HUES48 (cell line): ENCODE results near the gene TMEM204.
"Not testable (repeated sequence)": the region's sequence is repeated elsewhere in the genome, so short reads cannot be mapped to it uniquely, and the experiment has no call there.

ENCODE experiments used
- H3K27ac ChIP-seq: one replicate; pipeline ENCODE4 v1.7.0; 2013; ENCODE audit warnings: low read depth, low read length, inconsistent platforms
- H3K27me3 ChIP-seq: 2 replicates; pipeline ENCODE4 v1.6.1; 2013; ENCODE audit warnings: mild to moderate bottlenecking, low read length; ENCODE audit not compliant: control insufficient read depth, insufficient read depth
- H3K36me3 ChIP-seq: 2 replicates; pipeline ENCODE4 v1.6.1; 2013; ENCODE audit warnings: low read length; ENCODE audit not compliant: control insufficient read depth, insufficient read depth
- H3K4me1 ChIP-seq: 2 replicates; pipeline ENCODE4 v1.6.1; 2013; ENCODE audit warnings: mild to moderate bottlenecking, low read length; ENCODE audit not compliant: control insufficient read depth, insufficient read depth
- H3K4me3 ChIP-seq: 2 replicates; pipeline ENCODE4 v1.5.1; 2013; ENCODE audit warnings: mild to moderate bottlenecking, low read depth, low read length
- H3K9ac ChIP-seq: 2 replicates; pipeline ENCODE4 v1.6.1; 2013; ENCODE audit warnings: mild to moderate bottlenecking, low read depth, low read length, moderate library complexity
- H3K9me3 ChIP-seq: 2 replicates; pipeline ENCODE4 v1.6.1; 2013; ENCODE audit warnings: low read length; ENCODE audit not compliant: control insufficient read depth, insufficient read depth

TMEM204 gene

DNA sequence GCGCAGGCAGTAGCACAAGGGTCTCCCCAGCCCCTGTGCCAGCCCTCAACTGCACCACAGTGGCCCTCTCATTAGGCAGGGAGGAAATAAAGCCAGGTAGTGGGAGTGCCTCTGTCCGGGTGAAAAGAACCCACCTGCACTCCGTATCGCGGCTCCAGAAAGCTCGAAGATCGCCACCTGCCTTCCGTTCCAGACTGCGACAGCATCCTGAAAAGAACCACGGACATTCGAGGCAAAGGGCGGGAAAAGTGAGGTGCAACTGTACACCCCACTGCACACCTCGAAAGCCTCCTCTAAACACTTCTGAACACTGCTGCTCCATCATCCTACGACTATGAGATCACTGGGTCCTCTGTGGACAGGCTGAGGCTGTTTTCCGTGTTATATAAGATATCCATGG, 49.7 kb downstream of the TMEM204 start:
- Histone ChIP-seq H3K9ac (no peak overlapping the region), H3K36me3 (peaks cover 57% of the 10 kb centered on the region), H3K27ac (no peak overlapping the region), H3K4me1 (no peaks in the 10 kb centered on the region), H3K9me3 (no peaks in the 10 kb centered on the region), H3K27me3 (no peaks in the 10 kb centered on the region), H3K4me3 (no peak overlapping the region)

DNA sequence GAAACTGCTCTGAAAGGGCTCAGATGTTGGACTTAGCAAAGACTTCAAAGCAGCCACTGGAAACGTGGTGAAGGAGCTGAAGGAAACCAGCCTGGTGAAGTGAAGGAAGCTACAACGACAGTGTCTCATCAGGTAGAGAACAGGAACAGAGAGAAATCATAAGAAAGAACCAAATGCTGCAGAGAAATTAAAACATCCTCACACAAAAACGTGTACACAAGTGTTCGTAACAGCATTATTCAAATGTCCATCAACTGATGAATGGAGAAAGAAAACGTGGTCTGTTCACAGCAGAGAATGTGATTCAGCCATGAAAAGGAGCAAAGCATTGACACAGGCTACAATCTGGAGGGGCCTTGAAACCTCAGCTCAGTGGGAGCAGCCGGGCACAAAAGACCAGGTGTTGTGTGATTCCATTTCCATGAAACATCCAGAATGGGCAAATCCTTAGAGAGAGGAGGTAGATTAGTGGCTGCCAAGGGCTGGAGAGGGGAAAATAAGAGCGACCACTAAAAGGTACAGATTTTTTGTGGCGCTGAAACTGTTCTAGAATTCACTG, 51.5 kb downstream of the TMEM204 start:
- Histone ChIP-seq H3K4me1 (no peaks in the 10 kb centered on the region), H3K4me3 (no peak overlapping the region), H3K9me3 (no peaks in the 10 kb centered on the region), H3K27ac (no peak overlapping the region), H3K36me3 (peaks cover 46% of the 10 kb centered on the region), H3K9ac (no peak overlapping the region; the same call in 1 of the 2 replicates), H3K27me3 (no peaks in the 10 kb centered on the region)

DNA sequence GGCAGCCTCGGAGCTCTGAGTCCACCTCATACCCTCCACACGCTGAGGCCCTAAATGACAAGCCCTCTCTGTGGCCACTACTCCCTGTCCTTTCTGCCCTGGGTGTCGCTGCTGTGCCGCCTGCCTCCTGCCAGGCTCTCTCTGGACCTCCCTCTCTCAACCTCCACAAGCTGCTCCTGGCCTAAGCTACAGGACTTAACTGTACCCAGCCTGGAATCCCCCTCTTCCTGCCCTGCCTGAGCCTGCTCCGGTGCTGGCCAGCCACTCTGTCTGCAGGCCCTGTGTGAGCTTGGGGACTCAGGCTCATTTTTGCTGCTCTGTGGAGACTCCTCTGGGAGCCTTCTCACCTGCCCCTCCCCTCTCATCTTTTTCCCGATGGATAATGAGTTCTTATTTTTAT, 56.9 kb downstream of the TMEM204 start:
- H3K27ac ChIP-seq = no peak overlapping the region
- no peaks in the 10 kb centered on the region for H3K4me1 ChIP-seq
- H3K4me3 ChIP-seq = no peak overlapping the region
- H3K9me3 ChIP-seq = no peaks in the 10 kb centered on the region
- H3K36me3 ChIP-seq = peaks cover 13% of the 10 kb centered on the region
- no peak overlapping the region for H3K9ac ChIP-seq
- no peaks in the 10 kb centered on the region for H3K27me3 ChIP-seq

DNA sequence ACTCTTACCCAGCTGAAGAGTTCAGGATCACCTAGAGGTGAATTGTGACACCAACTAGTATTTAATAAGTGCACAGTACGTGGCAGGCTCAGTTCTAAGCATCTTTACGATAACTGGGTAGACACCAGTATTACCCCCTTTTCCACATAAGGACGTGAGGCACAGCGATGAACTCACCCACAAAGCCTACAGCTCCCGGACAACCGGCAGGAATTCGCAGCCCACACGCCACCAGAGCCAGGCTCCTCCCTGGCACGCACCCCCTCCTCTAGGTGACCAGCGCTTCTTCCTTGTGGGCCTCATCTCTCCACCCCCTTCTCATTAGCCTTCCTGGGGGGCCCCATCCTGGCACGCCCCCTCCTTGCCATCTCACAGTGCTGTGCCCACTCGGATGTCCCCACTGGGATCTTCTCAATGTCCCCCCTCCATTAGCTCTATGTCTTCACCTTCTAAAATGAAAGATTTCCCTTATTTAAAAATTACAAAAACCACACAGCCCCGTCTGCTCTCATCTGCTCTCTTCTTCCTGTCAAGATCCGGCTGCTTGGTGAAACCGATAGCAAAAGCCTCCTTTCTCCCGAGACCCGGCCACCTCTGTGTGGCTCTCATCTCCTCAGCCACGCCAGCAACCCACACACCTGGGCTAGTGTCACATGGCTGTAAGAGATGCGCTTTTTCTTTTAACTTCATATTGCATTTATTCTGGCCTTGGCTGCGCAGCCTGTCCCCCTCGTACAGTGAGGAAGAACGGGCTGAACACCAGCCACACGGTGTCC, 57.7 kb downstream of the TMEM204 start:
- Histone ChIP-seq H3K4me1 (no peaks in the 10 kb centered on the region), H3K9ac (no peak overlapping the region), H3K4me3 (no peak overlapping the region), H3K27me3 (no peaks in the 10 kb centered on the region), H3K9me3 (no peaks in the 10 kb centered on the region), H3K36me3 (peaks cover 13% of the 10 kb centered on the region), H3K27ac (no peak overlapping the region)

DNA sequence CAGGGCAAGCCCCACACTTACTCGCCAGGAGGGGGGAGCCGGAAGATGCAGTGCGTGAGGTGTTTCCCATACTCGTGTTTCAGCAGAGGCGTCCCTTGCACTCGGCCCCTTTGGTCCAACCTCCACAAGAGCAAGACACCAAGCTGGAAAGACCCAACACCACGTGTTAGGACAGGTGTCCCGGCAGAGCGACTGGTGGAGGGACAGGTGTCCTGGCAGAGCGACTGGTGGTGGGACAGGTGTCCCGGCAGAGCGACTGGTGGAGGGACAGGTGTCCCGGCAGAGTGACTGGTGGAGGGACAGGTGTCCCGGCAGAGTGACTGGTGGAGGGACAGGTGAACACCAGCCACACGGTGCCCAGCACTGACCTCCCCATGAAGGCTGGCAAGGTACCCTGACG, 59.0 kb downstream of the TMEM204 start:
- H3K9ac ChIP-seq = no peak overlapping the region

DNA sequence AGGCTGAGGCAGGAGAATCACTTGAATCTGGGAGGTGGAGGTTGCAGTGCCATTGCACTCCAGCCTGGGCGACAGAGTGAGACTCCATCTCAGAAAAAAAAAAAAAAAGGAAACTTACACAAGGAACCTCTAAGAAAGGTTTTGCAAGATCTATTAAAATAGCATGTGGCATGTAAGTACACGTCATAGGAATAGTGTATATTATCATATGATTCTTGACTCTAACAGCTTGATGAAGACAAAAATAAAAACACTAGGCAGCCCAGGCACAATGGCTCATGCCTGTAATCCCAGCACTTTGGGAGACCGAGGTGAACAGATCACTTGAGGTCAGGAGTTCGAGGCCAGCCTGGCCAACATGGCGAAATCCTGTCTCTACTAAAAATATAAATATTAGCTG, 62.0 kb downstream of the TMEM204 start:
- H3K36me3 ChIP-seq, H3K4me3 ChIP-seq, H3K9ac ChIP-seq, H3K9me3 ChIP-seq, H3K4me1 ChIP-seq, H3K27ac ChIP-seq, H3K27me3 ChIP-seq: not testable (repeated sequence)

More for the DNA sequence above, 59.0 kb downstream of the TMEM204 start:
- no peaks in the 10 kb centered on the region for H3K4me1 ChIP-seq
- no peaks in the 10 kb centered on the region for H3K27me3 ChIP-seq
- no peaks in the 10 kb centered on the region for H3K9me3 ChIP-seq
- H3K36me3 ChIP-seq = peaks cover 3% of the 10 kb centered on the region; the same call in 1 of the 2 replicates
- no peak overlapping the region for H3K4me3 ChIP-seq
- no peak overlapping the region for H3K27ac ChIP-seq

DNA sequence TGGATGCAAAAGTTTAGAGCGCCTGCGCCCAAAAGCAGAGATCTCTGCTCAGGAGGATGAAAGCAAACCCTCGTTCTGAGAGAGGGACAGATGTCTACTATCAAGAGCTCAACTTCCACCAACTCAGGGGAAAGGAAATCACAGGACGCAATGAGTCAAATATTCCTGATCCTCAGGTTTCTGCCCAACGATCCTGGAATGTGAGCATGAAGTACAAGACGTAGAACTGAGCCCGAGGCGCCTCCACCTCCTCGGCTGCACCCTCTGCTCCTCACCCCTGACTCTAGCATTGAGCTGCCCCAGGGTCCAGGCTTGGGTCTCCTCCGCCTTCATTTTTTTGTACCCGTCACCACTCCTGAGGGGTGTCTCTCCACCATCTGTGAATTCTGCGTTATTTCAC, 63.0 kb downstream of the TMEM204 start:
- H3K4me3 ChIP-seq = no peak overlapping the region
- H3K9me3 ChIP-seq = peaks cover 3% of the 10 kb centered on the region; the same call in 1 of the 2 replicates
- H3K36me3 ChIP-seq = peaks cover 2% of the 10 kb centered on the region; the same call in 1 of the 2 replicates
- H3K27ac ChIP-seq = no peak overlapping the region
- no peaks in the 10 kb centered on the region for H3K4me1 ChIP-seq
- H3K9ac ChIP-seq = no peak overlapping the region
- no peaks in the 10 kb centered on the region for H3K27me3 ChIP-seq

DNA sequence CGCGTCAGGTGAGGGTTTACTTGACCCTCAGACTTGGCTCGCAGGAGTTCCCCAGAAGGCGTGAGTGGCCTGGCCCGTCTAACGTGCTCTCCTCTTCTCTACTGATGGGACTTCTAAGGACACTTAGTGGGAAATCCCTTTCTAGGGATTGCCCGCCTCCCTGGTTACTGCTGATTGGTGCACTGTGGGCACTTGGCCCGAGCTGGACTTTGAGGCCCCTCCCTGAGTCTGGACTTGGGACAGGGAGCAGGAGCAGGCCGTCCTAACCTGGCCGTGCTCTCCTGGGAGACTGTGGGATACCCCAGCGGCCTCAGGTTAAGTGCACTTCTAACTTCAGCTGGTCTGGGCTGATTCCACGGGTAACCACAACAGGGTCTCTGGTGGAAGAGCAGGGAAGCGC, 63.7 kb downstream of the TMEM204 start:
- Histone ChIP-seq H3K9me3 (peaks cover 3% of the 10 kb centered on the region; the same call in 1 of the 2 replicates), H3K4me1 (no peaks in the 10 kb centered on the region), H3K36me3 (peaks cover 8% of the 10 kb centered on the region; the same call in 1 of the 2 replicates), H3K4me3 (no peak overlapping the region), H3K9ac (no peak overlapping the region), H3K27me3 (no peaks in the 10 kb centered on the region), H3K27ac (no peak overlapping the region)

DNA sequence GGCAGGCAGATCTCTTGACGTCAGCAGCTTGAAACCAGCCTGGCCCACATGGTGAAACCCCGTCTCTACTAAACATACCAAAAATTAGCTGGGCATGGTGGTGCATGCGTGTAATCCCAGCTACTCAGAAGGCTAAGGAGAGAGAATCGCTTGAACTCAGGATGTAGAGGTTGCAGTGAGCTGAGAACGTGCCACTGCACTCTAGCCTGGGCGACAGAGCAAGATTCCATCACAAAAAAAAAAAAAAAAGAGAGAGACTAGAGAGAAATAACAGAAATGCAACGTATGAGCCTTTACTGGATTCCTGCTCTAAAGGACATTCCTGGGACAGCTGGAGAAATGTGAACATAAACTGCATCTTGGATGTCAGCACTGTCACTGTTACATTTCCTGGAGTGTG, 67.6 kb downstream of the TMEM204 start:
- H3K9ac ChIP-seq = no peak overlapping the region
- no peak overlapping the region for H3K4me3 ChIP-seq
- peaks cover 15% of the 10 kb centered on the region for H3K36me3 ChIP-seq
- no peaks in the 10 kb centered on the region for H3K4me1 ChIP-seq
- H3K27ac ChIP-seq = no peak overlapping the region
- H3K9me3 ChIP-seq = peaks cover 3% of the 10 kb centered on the region; the same call in 1 of the 2 replicates
- no peaks in the 10 kb centered on the region for H3K27me3 ChIP-seq

DNA sequence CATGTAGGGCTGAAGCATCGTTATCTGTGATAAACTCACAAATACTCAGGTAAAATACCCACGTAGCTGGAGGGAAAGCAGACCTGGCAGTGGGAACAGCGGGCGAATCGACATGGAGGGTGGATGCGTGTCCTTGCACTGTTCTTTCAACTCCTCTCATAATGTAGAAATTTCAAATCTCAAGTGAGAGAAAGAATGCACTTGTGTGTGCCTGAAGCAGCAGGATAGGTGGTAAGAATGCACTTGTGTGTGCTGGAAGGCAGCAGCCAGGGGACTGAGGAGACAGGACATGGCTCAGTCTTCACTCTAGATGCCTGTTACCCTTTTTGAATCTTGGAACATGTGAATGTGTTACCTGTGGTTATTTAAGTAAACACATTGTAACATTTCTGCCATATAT, 68.0 kb downstream of the TMEM204 start:
- Histone ChIP-seq H3K4me3 (no peak overlapping the region), H3K27ac (no peak overlapping the region), H3K9ac (no peak overlapping the region), H3K36me3 (peaks cover 18% of the 10 kb centered on the region), H3K27me3 (no peaks in the 10 kb centered on the region), H3K4me1 (no peaks in the 10 kb centered on the region), H3K9me3 (peaks cover 3% of the 10 kb centered on the region; the same call in 1 of the 2 replicates)

DNA sequence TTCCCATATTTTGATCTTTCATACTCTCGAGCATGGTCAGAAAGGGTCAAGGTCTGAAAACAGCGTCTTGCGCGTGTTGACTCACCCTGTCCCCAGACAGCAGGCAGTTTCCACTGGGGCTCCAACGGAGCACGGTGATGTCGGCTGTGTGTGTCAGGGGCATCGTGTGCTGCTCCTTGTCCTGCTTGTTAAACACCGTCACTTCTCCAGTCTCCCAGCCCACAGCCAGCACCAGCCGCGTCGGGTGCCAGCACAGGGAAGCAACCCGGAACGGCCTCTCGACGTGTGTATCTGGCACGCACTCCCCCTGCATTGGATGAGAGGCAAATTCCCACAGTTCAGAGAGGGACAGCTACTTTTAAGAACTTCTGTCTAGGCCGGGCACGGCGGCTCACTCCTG, 68.8 kb downstream of the TMEM204 start:
- Histone ChIP-seq H3K4me1 (no peaks in the 10 kb centered on the region), H3K27ac (no peak overlapping the region), H3K9ac (no peak overlapping the region), H3K36me3 (peaks cover 26% of the 10 kb centered on the region), H3K27me3 (no peaks in the 10 kb centered on the region), H3K4me3 (no peak overlapping the region), H3K9me3 (peaks cover 3% of the 10 kb centered on the region; the same call in 1 of the 2 replicates)
